Measurements from ENCODE around the gene PNPLA6.
"Not testable (repeated sequence)": the region's sequence is repeated elsewhere in the genome, so short reads cannot be mapped to it uniquely, and the experiment has no call there.

The PNPLA6 gene

GRCh38 chr19:7554990-7555864, 19.7 kb downstream of the PNPLA6 start:
- no peak for DNase-seq (ENCODE audit: low read depth, low spot score)

GRCh38 chr19:7556696-7557315, 21.3 kb downstream of the PNPLA6 start:
- DNase-seq (ENCODE audit: low read depth, low spot score), result no peak

DNA sequence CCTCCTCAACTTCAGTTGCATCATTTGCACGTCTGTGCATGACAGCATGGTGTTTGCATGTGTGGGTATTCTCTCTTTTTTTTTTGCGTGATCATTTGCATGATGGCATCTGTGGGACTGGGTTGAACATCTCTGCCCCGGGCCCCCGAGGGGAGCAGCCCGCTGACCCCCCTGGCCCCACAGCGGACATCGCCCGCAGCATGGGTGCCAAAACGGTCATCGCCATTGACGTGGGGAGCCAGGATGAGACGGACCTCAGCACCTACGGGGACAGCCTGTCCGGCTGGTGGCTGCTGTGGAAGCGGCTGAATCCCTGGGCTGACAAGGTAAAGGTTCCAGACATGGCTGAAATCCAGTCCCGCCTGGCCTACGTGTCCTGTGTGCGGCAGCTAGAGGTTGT, 23.1 kb downstream of the PNPLA6 start:
- DNase-seq (ENCODE audit: low read depth, low spot score), result no peak

- no peak for DNase-seq (ENCODE audit: low read depth, low spot score)
Observed at GRCh38 chr19:7559102-7559501, 23.6 kb downstream of the PNPLA6 start.

DNA sequence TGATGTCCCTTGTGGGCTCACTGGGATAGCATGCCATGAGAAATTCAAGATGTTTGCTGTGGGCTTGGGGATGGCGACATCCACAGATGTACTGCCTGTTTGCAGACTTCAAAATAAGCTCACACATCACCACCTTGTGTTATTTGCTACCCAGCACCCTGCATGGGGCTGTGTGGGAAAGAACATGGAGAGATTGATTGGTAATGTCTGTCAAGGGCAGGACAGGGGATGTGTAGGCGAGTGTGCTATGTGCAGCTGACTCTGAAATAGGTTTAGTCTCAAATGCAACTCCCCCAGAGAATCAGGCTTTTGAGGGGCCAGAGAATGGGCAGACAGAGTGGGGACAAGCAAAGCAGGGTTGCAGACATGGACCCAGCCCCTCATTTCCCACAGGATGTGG, 24.7 kb downstream of the PNPLA6 start:
- no peak for DNase-seq (ENCODE audit: low read depth, low spot score)

- no peak for DNase-seq (ENCODE audit: low read depth, low spot score)
Observed at GRCh38 chr19:7561325-7561724, 25.8 kb downstream of the PNPLA6 start.

DNA sequence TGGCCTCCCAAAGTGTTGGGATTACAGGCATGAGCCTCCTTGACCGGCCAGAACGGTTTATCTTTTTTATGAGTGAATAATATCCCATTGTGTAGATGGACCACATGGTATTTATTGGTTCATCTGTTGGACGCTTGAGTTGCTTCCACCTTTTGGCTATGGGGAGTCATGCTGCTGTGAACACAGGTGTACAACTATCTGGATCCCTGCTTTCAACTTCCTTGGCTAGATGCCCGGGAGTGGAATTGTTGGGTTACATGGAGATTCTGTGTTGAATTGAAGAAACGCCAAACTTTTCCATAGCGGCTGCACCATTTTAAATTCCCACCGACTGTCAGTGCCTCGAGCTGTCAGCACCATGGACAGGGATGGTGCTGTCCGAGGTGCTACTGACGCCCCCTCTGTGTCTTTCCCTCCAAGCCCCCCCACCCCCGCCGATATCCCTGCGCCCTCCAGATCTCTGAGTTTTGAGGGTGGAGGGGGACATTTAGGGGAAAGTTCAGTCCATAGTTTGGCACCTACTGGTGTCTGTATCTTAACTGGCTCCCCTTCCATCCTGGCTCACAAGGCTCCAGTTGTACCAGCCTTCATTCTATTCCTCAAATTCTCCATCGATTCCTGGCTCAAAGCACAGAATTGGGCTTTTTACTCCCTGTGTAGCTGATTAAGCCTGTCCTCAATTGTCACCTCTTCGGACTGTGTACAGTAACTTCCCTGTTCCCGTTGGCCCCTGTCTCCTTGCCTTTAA, 27.3 kb downstream of the PNPLA6 start:
- DNase-seq (ENCODE audit: low read depth, low spot score), result no peak

DNA sequence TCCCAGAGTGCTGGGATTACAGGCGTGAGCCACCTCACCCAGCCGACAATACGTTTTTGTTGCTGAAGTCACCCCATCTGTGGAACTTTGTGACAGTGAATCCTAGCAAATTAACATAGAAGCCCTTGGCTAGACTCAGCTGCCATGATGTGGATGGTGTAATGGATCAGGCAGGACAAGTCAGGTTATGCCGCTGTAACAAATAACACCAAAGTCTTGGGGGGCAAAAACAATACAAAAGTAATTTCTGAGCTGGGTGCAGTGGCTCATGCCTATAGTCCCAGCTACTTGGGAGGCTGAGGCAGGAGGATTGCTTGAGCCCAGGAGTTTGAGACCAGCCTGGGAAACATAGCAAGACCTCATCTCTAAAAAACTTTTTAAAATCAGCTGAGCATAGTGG, 29.3 kb downstream of the PNPLA6 start:
- DNase-seq (ENCODE audit: low read depth, low spot score), result no peak

- no peak for DNase-seq (ENCODE audit: low read depth, low spot score)
Observed at GRCh38 chr19:7565332-7565731, 29.8 kb downstream of the PNPLA6 start.

GRCh38 chr19:7570761-7571160, 35.2 kb downstream of the PNPLA6 start:
- DNase-seq (ENCODE audit: low read depth, low spot score), result no peak

DNA sequence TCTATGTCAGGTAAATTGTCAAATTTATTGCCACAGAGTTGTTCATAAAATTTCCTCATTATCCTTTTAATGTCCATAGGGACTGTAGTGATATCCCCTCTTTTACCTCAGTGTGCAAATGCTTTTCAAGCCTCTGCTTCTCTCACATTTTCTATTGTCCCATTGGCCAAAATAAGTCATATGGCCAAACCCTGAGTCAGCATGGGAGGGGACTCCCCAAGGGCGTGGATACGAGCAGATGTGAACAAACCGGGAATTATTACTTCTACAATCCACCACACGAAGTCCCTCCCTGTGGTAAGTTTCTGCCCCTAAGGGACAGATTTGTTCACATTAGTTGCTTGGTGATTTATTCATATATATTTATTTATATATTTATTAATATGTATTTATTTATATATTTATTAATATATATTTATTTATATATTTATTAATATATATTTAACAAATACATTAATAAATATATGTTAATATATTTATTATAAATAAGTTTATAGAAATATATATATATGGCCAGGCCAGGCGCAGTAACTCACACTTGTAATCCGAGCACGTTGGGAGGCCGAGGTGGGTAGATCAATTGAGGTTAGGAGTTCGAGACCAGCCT, 40.0 kb downstream of the PNPLA6 start:
- no peak for DNase-seq (ENCODE audit: low read depth, low spot score)

DNA sequence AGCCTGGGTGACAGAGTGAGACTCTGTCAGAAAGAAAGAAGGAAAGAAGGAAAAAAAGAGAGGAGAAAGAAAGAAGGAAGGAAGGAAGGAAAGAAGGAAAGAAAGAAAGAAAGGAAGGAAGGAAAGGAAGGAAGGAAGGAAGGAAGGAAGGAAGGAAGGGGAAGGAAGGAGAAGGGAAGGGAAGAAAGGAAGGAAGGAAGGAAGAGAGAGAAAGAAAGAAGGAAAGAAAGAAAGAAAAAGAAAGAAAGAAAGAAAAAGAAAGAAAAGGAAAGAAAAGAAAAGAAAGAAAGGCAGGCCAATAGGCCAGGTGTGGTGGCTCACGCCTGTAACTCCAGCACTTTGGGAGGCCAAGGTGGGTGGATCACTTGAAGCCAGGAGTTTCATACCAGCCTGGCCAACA, 41.9 kb downstream of the PNPLA6 start:
- DNase-seq (ENCODE audit: low read depth, low spot score), result not testable (repeated sequence)

DNA sequence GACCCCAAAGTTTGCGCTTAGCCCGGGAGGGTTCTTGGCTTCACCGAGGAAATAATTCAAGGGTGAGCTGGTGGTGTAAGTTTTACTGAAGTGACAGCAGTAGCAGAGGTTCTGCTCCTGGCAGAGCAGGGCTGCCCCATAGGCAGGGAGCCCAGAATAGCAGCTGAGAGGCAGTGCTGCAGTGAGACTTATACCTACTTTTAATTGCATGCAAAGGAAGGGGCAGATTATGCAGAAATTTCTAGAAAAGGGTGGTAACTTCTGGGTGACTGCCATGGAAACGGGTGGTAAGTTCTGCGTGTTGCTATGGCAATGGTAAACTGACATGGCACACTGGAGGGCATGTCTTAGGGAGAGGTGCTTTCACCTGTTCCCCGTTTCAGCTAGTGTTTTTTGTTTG, 42.6 kb downstream of the PNPLA6 start:
- DNase-seq (ENCODE audit: low read depth, low spot score), result no peak

- DNase-seq (ENCODE audit: low read depth, low spot score), result no peak
Observed at GRCh38 chr19:7579182-7579581, 43.7 kb downstream of the PNPLA6 start.

DNA sequence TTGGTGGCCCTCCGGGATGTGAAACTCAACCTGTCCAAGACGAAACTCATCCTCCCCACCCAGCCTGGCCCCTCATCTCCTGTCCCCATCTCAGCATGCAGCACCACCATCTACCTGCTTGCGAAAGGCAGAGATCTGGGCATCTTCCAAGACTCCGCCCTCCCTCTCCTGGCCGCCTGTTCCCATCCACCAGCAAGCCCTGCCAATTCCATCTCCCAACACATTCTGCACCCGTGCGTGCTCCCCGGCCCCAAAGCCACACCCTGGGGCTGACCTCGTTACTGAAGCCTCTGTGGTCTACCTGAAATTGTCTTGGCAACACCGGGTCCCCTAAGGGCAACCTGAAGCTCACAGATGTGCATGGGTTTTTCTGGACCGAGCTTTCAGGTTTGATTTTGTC, 46.9 kb downstream of the PNPLA6 start:
- DNase-seq (ENCODE audit: low read depth, low spot score), result no peak

- DNase-seq (ENCODE audit: low read depth, low spot score), result no peak
Observed at GRCh38 chr19:7589822-7590221, 54.3 kb downstream of the PNPLA6 start.

GRCh38 chr19:7590256-7590655, 54.7 kb downstream of the PNPLA6 start:
- no peak for DNase-seq (ENCODE audit: low read depth, low spot score)

DNA sequence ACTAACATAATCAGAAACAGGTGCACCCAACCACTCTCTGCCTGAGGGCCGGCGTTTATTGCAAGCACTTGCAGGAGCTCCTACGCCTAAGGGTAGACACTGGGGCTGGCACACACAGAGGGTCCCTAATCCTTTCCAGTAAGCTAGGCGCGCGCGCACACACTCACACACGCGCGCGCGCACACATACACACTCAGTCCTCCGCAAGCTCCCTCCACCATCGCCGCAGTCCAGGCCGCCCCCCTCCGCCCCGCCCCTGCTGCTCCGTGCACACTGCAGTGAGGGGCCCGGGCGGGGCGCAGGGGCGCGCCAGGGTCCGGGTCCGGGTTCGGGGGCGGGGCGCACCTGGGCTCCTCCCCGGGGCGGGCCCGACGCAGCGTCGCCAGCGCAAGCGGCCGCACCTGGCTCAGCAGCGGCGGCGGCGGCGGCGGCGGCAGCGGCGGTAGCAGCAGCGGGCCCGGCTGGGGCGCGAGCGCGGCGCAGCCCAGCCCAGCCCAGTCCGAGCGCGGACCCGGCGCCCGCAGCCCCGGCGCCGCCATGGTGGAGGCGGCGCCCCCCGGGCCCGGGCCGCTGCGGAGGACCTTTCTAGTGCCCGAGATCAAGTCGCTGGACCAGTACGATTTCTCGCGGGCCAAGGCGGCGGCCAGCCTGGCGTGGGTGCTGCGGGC, 60.1 kb downstream of the PNPLA6 start, which contains the start of gene CAMSAP3:
Gene CAMSAP3, plus strand, starts transcription at position 398 of the 668 bp plus-strand sequence. Its CDS starts 140 bp downstream, at position 538.
- DNase-seq (ENCODE audit: low read depth, low spot score), result no peak

DNA sequence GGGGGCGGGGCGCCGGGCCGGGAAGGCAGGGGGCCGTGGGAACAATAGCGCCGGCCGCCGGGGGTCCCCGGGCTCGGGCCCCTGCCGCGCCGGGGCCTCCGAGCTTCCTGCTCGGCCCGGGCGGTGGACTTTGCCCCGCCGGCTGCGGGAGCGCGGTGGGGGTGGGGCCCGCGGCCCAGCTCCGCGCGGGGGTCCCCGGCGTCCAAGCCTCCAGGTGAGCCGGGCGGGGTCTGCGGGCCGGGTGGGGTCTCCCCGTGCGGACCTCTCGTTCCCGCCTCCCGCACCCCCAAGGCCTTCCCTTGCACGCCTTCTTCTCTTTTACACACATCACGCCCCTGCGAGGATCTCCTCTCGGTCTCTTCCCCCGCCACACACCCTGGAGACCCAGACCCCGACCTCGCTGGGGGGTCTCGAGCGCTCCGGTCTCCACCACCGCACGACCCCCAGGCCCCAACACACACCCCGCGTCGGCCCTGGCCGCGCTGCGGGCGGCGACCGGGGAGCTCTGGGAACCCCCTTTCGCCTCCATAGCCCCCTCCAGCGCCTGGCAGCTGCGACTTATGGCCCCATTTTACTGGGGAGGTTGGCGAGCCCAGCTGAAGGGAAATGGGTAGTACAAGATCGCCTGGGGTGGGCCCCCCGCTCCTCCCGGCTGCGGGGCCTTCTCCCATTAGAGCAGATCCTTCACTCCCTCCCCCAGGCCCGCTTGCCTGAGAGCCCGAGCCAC, 60.9 kb downstream of the PNPLA6 start:
- no peak for DNase-seq (ENCODE audit: low read depth, low spot score)

DNA sequence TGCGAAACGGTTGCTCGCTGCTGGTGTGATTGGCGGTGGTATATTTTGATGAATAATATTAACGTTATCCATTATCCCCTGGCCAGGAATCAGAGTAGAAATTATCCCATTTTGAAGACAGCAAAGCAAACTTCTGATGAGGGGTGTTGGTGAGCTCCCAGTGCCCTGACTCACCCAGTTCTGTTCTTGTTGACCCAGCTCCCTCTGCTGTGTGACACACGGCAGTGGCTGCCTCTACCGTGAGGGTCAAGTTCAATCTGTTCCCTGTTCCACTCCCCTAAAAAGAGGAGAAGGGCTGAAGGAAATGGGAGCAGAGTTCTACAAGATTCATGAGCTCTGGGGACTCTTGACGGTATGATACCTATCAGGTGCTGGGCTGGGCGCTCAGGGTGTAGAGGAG, 62.2 kb downstream of the PNPLA6 start:
- DNase-seq (ENCODE audit: low read depth, low spot score), result no peak

DNA sequence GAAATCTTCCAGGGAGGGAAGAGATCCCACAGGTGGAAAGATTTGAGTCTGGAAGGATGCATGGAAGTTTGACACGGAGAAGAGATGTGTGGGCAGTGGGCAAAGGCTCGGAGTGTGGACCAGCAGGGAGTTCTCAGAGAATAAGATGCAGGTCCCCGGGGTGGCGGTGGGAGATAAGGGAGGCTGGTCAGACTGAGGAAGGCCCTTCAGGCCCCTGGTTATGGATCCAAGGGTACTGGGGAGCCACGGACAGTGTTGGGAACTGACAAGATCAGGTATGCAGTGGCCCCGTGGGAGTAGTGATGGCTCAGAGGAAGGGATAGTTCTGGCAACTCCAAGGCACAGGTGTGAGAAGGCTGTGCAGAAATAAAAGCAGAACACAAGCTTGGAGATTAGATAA, 62.7 kb downstream of the PNPLA6 start:
- DNase-seq (ENCODE audit: low read depth, low spot score), result no peak
